Psoas muscle (tissue), 8 donors: ENCODE results near the gene SOX8. TPM values are rescaled to one million over a fixed set of nuclear protein-coding genes. Genes with fewer than 3 reads are reported as not detected.

Experiments used
- ATAC-seq, 4 donors: fragments of 200-7000 bp; cut with Tn5 transposase; one replicate each; pipeline ENCODE4 v1.9.1; 2020; ENCODE audit warnings: moderate library complexity in 3 of 4, mild to moderate bottlenecking in 2 of 4
- DNase-seq, 2 donors: peaks; one replicate each; pipeline ENCODE4 v3.0.0-alpha.2; 2020
- H3K27ac ChIP-seq: fragments of 200-600 bp; one replicate; pipeline ENCODE4 v1.8.0; 2022
- H3K27me3 ChIP-seq, 3 donors: fragments of 200-600 bp in 1 of 3; one replicate each; pipeline versions ENCODE4 v1.6.1 to v1.8.0; 2013 to 2022; ENCODE audit warnings: low read length in 2 of 3, mild to moderate bottlenecking in 2 of 3, moderate library complexity in 1 of 3; ENCODE audit not compliant: insufficient read depth in 3 of 3
- H3K36me3 ChIP-seq, 2 donors: fragments of 200-600 bp in 1 of 2; one replicate each; pipeline versions ENCODE4 v1.6.1 to v1.8.0; 2013 to 2022; ENCODE audit warnings: low read depth in 1 of 2, mild to moderate bottlenecking in 1 of 2, moderate library complexity in 1 of 2; ENCODE audit not compliant: insufficient read depth in 1 of 2
- H3K4me1 ChIP-seq: fragments of 200-600 bp; one replicate; pipeline ENCODE4 v1.8.0; 2022
- H3K4me3 ChIP-seq: fragments of 200-600 bp; one replicate; pipeline ENCODE4 v1.8.0; 2022; ENCODE audit warnings: mild to moderate bottlenecking
- H3K9me3 ChIP-seq: fragments of 200-600 bp; one replicate; pipeline ENCODE4 v1.8.0; 2022
- WGBS, 3 donors: extraction: QIAGEN DNeasy Blood & Tissue Kit; methylation state at CpG; one replicate each; pipeline versions ENCODE4 v1.1.6 to v1.1.7; 2013; 5-methylcytosine and 5-hydroxymethylcytosine counted together
- intact Hi-C, 2 donors: fragments of 100-400 bp; cut with DNase I; formaldehyde crosslinking; loops; one replicate each; pipeline versions ENCODE4 v1.11.0 to v1.14.2; 2022
- polyA plus RNA-seq, 3 donors: library from polyadenylated mRNA; stranded (reverse); fragments of 200-250 nt; gene quantifications; one replicate each; pipeline ENCODE4 v1.2.3, GENCODE V29; 2013
- total RNA-seq, 4 donors: library from RNA; stranded (reverse); fragmentation: NEBNext Ultra II Directional in 2 of 4; extraction: Animal tissue kit (Norgen Biotek cat#: 25700) in 2 of 4; gene quantifications; one replicate each; pipeline versions ENCODE4 v1.2.1 to v1.2.4, GENCODE V29; 2021 to 2023
- TF ChIP-seq, protein P1 (sequence below): fragments of 200-600 bp; IDR thresholded peaks from one replicate; pipeline ENCODE4 v1.8.0; 2022; ENCODE audit warnings: antibody characterized with exemption
- donor health status: healthy with polysubstance abuse.
- donor health status: DM: no; HTN: no; CAD: no; lungs with moderate emphysema.
- donor health status: Bipolar disorder and iron deficiency.
- donor health status: healthy.
- donor health status: DM: yes; HTN: yes; CAD: no.
- donor health status: DM: no; HTN: no; CAD: no.
- donor health status: DM: no; HTN: no; CAD: no.
- donor health status: DM: yes; HTN: yes; CAD: no.

SOX8 gene
- total and polyA plus RNA-seq, 7 donors, result 0.45 to 5.0 (median 0.74) TPM

DNA sequence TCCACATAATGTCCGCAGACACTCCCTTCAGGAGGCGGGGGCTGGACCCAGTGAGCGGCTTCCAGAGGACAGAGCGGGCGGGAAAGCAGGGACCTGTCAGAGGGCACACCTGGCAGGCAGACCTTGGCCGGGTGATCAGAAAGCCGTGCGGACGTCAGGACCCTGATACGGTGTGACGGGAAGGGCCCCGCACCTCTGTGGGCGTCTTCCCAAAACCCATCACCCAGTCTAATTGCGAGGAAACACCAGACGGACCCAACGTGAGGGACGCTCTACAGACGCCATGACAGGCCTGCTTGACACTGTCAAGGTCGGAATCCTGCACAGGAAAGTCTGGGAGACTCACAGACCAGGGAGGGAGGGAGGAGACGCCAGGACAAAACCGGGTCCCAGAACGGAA lies 19.2 kb upstream of the SOX8 start:
- H3K36me3 ChIP-seq, result peaks cover 0 to 9% of the 10 kb centered on the region in 2 donors
- DNase-seq, result no peak

DNA sequence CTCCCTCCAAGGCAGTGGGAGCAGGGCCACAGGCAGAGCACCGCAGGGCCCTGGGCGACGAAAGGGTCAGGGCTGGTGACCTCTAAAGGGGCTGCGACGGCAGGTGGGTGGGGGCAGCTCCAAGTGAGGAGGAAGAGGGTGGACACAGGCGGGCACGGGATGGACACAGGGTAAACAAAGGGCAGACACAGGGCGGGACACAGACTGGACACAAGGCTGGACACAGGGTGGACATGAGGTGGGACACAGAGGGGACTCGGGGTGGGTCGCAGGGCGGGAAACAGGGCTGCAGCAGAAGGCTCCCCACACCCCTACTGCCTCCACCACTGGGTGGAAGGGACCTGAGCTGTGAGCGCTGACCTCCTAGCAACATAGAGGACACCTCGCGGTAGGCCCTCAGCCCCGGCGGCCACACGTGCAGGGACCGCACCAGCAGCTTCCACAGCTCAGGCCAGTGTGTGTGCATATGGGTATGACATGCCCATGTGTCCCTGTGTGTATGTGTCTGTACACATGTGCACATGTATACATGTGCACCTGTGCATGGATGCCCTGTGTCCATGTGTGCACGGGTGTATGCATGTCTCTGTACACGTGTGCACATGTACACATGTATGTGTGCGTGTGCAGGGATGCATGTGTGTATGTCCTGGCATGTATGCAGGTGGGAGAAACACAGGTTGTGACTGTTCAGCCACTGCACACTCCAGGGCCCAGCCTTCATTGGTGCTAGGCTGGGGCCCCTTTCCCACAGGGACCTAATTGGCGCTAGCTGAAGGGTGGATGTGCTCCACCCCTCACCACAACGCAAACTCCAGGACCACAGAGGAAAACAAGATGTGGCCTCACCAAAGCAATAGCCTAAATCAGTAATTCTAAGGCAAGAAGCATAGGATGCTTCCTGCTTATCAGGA lies 18.4 kb upstream of the SOX8 start:
- H3K9me3 ChIP-seq, result no peaks in the 10 kb centered on the region
- WGBS, 3 donors, result 86 to 90% (median 89%) methylated on average over 23 of the region's 23 CpGs
- TF ChIP-seq, protein P1, sequence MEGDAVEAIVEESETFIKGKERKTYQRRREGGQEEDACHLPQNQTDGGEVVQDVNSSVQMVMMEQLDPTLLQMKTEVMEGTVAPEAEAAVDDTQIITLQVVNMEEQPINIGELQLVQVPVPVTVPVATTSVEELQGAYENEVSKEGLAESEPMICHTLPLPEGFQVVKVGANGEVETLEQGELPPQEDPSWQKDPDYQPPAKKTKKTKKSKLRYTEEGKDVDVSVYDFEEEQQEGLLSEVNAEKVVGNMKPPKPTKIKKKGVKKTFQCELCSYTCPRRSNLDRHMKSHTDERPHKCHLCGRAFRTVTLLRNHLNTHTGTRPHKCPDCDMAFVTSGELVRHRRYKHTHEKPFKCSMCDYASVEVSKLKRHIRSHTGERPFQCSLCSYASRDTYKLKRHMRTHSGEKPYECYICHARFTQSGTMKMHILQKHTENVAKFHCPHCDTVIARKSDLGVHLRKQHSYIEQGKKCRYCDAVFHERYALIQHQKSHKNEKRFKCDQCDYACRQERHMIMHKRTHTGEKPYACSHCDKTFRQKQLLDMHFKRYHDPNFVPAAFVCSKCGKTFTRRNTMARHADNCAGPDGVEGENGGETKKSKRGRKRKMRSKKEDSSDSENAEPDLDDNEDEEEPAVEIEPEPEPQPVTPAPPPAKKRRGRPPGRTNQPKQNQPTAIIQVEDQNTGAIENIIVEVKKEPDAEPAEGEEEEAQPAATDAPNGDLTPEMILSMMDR, result no peak
- no peak overlapping the region for H3K4me3 ChIP-seq
- H3K27ac ChIP-seq, result no peak overlapping the region
- H3K36me3 ChIP-seq, result peaks cover 0 to 16% of the 10 kb centered on the region in 2 donors
- no peaks in the 10 kb centered on the region for H3K27me3 ChIP-seq
- intact Hi-C loops, result loop anchor here in 1 of 2 donors (10.0 kb wide), 1 partner anchor 62 kb away; no protein-coding TSS in a partner anchor
- H3K4me1 ChIP-seq, result no peaks in the 10 kb centered on the region
- no peak for DNase-seq
- peak in 1 of 4 donors; percentile 15 for ATAC-seq

More for the DNA sequence above, 19.2 kb upstream of the SOX8 start:
- no peak for ATAC-seq
- Histone ChIP-seq H3K9me3 (no peaks in the 10 kb centered on the region), H3K27me3 (no peaks in the 10 kb centered on the region), H3K4me3 (no peak overlapping the region), H3K27ac (no peak overlapping the region), H3K4me1 (no peaks in the 10 kb centered on the region)
- intact Hi-C loops, result loop anchor here in 1 of 2 donors (10.0 kb wide), 1 partner anchor 62 kb away; no protein-coding TSS in a partner anchor
- 89 to 95% (median 91%) methylated on average over 22 of the region's 22 CpGs for WGBS, 3 donors
- TF ChIP-seq, protein P1, result no peak

DNA sequence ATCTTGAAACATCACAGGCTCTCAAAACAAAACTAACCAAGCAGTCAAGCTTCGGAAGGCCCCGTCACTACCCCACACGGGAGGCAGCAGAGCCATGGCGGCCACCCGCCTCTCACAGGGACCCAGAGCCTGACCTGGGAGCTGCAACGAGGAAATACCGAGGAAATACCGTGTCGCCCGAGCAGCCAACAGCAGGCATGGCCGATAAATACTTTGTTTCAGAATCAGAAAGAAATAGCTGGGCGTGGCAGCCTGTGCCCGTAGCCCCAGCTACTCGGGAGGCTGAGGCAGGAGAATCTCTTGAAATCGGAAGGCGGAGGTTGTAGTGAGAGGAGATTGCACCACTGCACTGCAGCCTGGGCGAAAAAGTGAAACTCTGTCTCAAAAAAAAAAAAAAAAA lies 17.7 kb upstream of the SOX8 start:
- Histone ChIP-seq H3K36me3 (peaks cover 0 to 22% of the 10 kb centered on the region in 2 donors), H3K27ac (no peak overlapping the region), H3K4me1 (peaks cover under 1% of the 10 kb centered on the region), H3K4me3 (no peak overlapping the region), H3K27me3 (no peaks in the 10 kb centered on the region), H3K9me3 (no peaks in the 10 kb centered on the region)
- DNase-seq (no peak), ATAC-seq (peak in 2 of 4 donors; percentile 16 to 34)
- TF ChIP-seq, protein P1, result no peak
- intact Hi-C loops, result loop anchor here in 1 of 2 donors (10.0 kb wide), 1 partner anchor 61 kb away; no protein-coding TSS in a partner anchor
- 54 to 59% (median 59%) methylated on average over 17 of the region's 17 CpGs for WGBS, 3 donors

GRCh38 chr16:964356-965035 lies 17.1 kb upstream of the SOX8 start:
- peak in 2 of 4 donors; percentile 56 to 64 for ATAC-seq
- intact Hi-C loops, result loop anchor here in 1 of 2 donors (10.0 kb wide), 1 partner anchor 60 kb away; no protein-coding TSS in a partner anchor
- Histone ChIP-seq H3K4me3 (peak overlapping the region; percentile 18), H3K27ac (no peak overlapping the region), H3K36me3 (peaks cover 0 to 22% of the 10 kb centered on the region in 2 donors), H3K9me3 (no peaks in the 10 kb centered on the region), H3K27me3 (no peaks in the 10 kb centered on the region), H3K4me1 (peaks cover 7% of the 10 kb centered on the region)
- no peak for DNase-seq
- TF ChIP-seq, protein P1, result no peak
- WGBS, 3 donors, result 47 to 65% (median 56%) methylated on average over 27 of the region's 27 CpGs
